HuH-7 (cell line): ENCODE data around the gene NIN.

Experiments
- DNase-seq: peaks from one replicate; pipeline ENCODE4 v3.0.0; 2011; ENCODE audit warnings: low spot score

Gene NIN

DNA sequence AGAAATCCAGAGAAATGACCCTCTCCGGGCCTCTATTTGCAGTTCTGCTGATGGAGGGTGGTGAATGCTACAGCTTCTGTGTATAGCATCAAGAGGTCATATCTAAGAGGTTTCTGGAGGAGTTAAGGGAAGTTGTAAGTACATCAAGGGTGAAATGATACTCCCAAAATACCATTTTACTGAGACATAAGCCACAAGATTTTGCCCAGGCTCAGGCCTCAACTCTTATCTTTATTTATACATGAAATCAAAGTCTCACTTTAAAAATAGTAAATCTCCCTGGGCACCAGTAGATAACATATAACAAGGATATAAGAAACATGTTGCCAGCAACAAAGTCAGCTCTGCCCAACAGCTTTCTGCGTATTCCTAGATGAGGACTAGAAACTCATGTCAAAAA is 40.4 kb downstream of the NIN start:
- DNase-seq: no peak

DNA sequence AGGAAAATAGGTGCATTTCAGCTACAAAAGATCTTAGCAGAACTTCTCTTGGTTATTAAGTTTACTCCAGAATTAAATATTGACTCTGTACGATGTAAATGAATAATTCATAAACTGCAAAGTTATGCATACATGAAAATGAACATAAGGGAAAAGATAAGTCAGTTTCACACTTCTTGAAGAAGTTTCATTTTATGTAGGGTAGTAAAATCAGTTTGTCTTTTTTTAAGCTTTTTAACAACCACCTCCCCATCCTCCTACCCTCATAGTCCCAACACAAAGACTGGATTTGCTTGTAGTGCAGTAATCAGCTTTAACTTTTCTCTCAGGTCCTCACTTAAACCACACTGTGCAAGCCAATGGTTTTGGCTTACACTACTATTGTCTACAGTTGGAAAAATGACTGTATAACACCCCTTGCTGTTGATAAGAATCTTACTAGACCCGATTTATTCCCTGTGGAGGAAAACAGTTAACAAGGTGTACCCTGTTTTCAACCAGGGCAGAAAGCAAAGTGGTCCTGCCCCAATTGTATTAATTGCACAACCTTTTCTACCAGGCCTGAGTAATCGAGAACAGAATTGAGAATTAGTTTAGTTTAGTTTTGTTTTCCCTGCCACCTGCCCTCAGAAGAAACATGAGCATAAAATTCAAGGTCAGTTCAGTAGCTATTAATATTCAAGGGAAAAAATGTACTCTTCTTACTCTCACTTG is 44.1 kb downstream of the NIN start:
- no peak for DNase-seq

DNA sequence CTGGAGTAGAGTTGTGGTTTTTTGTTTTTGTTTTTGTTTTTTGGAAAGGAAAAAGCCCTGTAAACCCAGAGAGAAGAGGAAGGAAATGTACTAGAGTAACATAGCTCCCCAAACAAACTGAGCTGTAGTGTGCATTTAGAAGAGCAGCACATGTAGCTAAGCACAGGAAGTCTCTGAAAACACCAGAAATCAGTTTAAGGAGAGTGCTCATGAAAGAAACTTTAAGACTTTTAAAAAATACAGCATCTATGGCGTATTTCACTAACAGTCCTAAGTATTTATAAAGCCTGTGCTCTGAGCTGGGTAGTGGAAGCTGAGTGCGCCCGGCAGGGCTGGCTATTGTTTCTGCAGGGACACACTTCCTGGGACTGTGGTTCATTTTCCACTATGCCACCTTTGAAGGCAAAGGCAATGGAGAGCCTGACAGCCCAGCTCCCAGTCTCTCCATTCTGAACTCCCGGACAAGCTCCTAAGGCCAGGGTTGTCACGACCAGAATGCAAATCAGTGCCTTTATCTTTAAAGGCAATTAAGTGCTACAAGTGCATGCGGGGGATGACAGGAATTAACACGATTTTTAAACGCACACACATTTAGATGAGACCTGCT is 45.4 kb downstream of the NIN start:
- DNase-seq: no peak

DNA sequence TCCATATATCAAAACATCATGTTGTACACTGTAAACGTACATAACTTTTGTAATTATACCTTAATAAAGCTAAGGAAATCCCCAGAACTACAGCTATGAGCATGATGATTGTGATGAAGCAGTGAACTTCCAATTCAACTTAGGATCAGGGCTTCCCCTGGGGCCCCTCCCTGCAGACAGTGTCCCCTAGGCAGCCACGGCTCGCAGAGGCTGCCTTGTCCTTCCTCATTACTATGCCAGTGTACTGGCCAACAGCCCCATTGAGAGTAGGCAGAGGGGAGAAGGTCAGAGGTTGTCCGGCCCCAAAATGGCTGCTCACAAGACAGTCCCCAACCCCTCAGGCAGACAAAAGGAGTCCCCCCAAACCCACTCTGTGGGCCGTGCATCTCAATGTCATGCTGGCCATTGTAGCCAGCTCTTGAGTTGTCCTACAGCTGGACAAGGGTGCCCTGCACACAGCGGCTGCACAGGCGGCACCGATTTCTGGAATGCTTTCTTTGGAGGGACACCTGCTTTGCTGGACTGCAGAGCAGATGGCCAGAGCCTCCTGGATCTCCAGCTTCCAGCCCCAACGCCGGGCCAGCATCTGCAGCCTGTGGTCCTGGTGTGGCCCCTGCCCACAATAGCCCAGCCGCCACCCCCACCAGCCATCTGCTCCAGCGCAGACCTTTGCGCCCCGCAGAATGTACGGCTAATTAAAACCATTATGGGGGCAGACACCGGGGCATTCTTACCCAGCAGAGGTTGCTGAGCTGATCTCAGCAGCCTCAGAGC is 46.1 kb downstream of the NIN start:
- DNase-seq: no peak

DNA sequence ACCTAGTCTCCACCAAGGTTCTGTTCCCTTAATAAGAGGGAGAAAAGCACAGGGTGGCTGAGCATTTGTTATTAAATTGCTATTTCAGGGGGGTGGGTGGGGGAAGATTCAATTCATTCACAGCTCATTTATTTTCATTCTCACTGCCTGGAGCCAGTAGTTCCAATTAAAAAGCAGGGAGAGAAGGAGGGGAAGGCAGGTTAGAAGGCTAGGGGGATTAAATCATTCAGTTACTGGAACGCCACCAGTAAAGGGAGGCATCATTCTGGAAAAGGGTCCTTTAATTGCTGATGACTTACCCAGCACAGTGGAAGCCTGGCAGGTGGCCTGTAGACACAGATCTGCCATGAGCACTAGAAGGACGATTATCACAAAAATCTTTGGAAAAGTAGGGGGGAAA is 47.4 kb downstream of the NIN start:
- DNase-seq: no peak

DNA sequence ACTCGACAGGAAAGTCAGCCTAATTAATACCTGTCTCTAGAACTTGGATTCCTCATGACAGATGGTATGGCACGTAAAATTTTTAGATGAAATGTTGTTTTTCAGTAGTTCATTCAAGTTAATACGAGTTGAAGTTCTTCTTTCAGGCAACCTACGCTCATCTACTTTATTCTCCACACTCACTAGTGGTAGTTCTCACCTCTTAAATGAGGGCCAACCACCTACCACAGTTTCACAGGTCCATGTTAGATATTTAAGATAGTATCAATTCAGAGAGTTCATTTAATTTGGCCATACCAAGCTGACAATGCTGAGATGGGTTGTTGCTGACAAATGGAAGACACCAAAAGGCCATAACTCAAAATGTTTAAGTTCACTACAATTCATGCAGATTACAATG is 50.6 kb downstream of the NIN start:
- DNase-seq: no peak

DNA sequence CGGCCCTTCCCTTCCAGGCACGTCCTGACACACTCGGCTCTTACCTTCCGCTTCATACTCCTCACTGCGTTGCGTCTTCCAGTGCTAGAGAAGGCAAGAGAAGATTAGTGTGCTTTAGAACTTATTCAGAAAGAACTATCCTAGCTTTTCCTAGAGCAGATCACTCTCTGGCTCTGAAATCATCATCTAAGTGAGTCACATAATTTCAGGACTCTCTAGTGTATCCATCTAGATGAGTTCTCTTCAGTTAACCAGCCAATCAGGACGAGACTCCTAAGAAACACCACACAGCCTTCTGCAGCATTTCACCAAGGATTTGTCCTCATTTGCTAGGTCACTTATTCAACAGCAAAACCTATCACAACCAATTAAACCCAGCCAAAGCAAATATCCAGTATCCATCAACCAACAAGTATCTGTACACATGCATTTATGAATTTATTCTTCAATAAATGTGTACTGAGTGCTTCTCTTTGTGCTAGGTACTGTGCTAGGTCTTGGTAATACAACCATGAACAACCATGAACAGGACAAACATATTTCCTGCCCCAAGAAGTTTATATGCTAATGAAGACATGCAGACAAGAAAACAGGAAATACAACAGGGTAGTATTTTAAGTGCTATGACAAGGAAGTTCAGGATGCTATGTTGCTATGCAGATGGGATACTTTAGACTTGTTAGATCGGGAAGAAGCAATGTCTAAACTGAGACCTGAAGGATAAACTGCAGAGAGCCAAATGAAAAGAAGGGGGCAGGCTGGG is 52.1 kb downstream of the NIN start:
- no peak for DNase-seq

DNA sequence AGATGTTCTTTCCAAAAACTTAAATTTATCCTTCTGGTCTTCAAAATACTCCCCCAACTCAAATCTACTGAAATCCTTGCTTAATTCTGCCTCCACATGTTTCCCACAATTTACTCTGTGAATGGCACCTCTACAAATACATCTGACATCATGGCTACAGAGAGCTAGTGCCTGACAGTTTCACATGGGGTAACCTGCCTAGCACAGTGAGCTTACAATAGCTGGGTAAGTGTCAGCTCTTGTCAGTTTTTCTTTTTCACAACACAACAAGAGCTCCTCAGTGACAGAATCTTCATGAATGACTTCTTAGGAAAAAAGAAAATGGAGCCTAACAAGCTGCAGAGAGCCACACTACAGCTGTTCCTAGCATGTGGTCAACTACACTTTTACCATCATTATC is 54.4 kb downstream of the NIN start:
- no peak for DNase-seq

DNA sequence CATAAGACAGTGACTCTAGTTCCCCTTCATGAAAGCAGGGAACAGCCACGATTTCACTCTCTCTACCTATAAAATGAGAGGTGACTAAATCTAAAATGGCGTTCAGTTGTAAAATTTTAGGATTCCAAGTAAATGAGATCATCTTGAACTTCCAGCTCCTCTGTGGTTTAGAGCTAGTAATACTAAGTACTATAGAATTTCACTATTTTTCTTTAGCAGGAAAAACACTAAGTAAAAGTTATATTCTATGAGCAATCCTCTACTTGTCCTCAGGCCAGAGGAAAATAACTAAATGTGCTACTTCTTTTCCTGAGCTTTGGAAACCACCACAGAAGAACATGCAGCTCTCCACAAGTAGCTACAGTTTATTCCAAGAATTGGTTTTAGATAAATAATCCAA is 55.6 kb downstream of the NIN start:
- no peak for DNase-seq

DNA sequence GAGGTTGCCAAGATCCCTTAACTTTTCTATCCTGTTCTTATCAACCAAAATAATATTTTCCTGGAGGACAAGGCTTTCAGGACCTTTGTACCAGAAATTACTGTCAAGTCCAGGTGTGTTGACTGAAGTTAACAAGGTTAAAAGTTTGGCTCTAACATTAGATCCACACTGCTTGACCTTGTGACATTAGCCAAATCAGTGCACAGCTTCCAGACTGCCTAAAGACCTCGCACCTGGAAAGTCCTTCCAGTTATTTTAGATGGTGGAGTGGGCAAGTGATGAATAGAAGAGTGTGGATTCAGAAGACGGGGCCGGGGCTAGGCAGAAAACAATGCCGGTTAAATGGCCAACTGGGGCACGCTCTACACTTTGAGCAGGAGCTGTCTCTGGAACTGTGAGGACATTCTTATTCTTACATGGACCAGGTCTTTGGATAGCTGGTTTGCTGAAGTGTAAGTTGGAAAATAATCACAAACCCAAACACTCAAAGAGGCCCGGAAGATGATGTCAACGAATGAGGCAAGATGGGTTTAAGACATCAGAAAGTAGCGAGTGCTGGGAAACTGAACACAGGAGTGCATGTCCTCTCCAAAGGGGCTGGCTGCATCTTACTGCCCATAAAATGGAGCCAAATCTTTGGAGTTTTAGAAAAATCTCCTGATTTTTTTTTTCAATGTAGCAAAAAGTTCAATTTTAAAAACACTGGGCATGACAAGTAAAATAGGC is 56.3 kb downstream of the NIN start:
- no peak for DNase-seq

DNA sequence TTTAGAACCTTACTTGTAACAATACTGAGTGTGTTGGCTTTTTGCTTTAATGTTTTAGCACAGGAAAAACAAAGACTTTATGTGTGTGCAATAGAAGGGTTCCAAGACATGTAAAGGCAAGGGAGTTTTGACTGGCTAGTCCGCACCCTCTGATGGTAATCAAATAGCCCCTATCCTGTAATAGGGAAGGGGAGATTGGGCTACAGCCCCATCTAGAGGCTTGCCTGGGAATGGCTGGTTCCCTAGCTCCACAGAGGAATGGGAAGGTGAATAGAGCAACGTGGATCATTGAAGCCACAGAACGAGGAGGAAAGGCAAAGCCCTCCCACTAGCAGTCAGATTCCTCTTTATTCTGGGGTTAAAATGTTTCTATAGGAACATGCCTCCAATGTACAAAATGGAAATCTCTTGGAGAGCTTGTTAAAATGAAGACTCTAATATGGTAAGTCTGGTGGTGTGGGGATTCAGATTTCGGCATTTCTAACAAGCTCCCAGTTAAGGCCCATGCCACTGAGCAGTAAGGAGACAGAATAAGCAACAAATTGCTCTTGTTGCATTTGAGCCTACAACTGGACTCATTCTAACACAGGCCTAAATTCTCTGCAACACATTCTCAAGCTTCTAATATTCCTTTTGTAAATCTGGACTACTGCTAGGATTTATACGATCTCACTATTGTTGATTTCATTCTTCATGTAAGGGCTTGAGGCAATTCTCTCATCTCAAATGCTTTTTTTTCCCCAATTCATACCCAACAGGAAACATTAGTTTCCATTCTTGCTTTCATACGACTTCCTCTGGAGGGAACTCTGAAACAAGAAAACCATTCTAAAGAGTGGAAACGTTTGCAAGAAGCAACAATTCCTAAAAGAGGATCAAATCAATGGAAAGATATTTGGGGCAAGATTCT is 57.1 kb downstream of the NIN start:
- peak; percentile 58 for DNase-seq

DNA sequence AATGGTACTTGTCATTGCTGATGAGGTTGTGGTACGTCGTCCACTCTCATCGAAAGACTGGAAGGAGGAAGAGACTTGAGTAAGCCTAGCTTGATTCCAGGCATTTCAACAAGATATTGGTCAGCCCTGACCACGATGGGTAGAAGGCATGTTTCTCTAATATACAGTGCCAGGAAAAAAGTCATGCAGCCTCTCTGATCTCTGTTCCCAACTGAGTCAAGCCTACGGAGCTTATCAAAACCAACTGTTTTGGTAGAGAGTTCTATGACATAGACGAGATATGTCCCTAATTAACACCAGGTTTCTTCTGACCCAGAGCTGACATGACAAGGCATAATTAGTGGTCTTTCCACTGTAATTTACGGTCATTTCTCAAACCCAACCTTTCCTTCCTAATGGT is 58.5 kb downstream of the NIN start:
- DNase-seq: no peak

DNA sequence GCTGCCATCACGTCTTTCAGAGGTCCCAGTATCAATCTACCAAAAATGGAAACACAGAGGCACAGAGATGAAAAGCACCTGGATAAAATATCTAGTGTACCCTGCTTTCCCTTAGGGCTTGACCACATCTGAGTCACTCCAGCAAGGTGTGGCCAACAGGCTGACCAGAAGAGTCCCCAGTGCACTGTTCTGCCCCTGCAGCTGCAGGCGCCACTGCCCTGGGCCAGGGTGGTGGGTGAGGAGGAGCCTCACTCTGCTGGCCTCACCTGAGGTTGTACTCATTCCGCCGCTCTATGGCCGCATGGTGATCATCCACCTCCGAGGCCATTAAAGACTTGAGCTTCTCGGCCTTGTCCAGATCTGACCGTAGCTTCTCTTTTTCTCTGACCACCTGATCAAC is 60.4 kb downstream of the NIN start:
- no peak for DNase-seq

DNA sequence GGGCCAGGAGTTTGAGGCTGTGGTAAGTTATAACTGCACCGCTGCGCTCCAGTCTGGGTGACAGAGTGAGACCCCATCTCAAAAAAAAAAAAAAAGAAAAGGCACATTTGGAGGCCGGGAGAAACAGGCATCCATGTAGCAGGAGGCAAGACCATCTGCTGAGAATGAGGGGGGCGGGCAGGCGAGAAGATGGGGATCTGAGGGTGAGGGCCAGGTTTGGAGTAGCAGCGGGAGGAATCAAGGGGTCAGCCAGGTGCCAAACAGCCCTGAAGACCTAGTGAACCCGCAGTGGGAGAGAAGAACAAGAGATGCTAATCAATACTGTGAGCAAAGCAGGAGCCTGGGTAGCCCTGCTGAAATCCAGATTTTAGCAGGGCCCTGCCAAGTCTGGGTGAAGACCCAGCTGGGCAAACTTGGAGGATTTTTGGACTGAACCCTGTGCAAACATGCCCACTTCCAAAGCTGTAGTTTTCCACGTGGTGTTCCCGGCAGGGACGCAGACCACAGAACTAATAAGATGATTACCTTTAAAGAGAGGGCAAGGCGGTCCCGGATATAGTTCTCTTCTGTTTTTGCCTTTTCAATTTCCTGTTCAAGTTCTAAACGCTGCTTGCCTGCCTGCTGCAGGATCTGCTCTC is 61.0 kb downstream of the NIN start:
- DNase-seq: no peak

DNA sequence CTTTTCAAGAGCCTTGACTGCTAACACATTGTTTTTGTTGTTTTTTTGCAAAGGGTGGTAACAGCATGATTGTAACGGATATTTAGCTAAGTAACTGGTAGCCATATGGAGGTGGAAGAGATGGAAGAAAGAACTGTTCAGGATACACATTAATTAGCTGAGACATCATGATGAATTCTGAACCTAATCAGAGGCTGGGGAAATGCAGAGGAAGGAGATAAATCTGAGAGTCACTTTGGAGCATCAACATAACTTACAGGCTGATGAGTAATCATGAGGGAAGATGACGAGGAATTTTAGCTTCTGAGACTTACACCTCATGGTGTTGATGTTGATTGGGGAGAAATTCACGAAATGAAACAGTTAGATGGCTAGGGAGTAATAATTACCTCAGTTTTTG is 62.3 kb downstream of the NIN start:
- no peak for DNase-seq

DNA sequence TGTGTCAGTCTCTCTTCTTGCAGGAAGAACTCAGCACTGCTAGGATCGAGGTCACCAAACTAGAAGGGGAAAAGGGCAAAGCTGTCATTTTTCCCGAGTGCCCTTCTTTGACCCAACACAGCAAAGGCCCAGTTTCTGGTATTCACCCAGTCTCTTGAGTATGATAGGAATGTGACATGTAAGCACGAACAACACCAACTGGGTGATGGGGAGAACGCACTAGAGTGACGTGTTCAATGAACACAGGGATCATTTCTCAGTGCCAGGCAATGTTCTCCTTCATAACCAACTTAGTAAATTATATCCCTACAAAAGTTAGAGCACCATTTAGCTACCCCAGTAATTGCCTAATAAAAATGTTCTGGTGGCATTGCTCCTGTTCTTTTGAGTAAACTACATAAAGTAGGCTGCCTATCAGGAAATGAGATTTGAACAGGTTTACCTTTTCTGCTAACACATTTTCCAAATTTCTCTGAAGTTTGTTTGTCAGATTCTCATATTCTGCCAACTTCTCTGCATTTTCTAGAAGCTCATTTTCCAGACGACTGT is 64.5 kb downstream of the NIN start:
- DNase-seq: no peak

DNA sequence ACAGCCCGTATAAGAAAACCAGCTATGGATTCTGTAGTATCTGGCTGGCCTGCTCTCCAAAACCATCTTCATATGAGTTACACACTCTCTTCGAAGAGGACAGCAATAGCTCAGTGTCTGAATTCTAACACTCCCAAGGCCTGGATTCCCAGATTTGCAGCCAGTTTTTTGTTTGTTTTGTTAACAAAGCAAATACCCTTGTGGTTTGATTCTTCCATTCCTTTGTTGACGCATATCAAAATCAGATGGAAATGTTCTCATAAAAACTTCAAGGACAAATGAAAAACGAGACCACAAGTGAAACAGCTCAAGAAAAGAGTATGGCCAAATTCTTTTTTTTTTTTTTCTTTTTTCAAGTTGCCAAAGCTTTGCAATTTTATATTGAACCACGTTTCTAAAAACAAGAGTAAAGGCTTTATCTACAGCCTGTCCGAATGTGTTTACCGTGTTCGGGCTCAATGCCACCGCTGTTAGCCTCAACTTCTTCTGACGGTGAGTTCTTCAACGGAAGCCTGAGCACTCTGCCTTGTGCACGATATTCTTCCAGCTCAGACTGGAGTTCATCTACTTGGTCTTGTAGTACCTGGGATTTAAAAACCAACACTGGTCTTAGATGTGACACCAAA is 67.5 kb downstream of the NIN start:
- DNase-seq: peak; percentile 10

DNA sequence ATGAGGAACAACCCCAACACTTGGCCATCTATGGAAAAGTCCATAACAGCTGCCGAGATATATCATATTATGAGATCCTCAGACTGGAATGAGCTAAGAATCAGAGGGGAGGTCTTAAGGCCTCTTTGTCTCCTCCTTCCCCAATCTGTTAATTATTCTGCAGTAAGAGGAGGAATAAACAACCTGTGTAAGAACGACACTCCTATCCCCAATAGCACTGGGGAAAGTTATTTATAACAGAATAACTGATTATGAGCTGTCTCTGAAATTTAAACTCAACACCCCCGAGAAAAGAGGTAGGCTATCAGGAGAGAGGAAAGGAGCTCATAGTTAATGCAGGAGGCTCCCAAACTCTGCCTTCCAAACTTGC is 68.0 kb downstream of the NIN start:
- no peak for DNase-seq

DNA sequence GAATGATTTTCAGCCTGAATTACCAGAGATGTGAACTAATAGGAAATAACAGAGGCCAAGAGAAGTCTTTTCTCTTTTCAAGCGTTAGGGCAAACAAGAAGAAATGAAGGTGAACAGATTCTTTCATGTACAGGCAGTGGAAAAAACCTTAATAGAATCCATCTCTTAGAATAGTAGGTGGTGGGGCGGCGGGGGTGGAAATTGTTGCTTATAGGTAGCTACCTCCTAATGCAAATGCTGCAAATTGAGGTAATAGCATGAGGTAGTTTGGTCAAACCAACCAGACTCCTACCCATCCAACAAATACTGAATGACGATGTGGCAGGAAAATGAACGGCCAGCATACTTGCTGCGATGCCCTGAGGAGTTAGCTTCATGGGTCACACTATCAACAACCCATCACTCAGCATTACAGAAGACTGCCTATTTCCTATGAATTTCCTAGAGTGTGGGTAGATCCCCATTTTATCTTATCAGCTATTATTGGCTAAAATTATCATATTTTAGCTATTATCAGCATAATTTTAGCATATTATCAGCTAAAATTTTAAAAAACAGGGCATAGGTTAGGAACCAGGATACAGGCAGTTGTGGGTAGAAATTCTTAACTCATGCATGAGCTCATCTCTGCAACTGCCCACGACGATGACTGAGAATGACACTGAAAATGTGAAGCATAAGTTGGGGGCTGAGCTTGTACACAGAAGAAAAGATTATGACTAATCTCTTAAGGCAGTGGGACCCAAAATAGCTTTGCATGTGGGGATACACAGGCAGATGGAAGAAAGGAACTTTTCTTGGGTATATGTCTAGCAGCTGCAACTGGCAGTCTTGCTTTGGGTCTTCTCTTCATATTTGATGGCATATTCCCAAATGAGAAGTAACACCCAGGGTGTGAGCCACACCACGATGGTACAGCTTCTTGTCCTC is 68.7 kb downstream of the NIN start:
- DNase-seq: no peak
